ENCODE measurements around the gene IL1B. TPM values are rescaled to one million over a fixed set of nuclear protein-coding genes. Genes with fewer than 3 reads are reported as not detected.

The IL1B gene
- total RNA-seq, 3 donors from 2014 or later, result 8.0 TPM; not detected in 2

GRCh38 chr2:112881217-112881985 is 44.8 kb upstream of the IL1B start:
- no peaks in the 10 kb centered on the region for H3K4me1 ChIP-seq
- TF ChIP-seq POLR2A (IDR thresholded peaks at IDR 0.05) (no peak), POLR2AphosphoS5 (IDR thresholded peaks at IDR 0.05) (no peak)
- TF ChIP-seq, protein P1, sequence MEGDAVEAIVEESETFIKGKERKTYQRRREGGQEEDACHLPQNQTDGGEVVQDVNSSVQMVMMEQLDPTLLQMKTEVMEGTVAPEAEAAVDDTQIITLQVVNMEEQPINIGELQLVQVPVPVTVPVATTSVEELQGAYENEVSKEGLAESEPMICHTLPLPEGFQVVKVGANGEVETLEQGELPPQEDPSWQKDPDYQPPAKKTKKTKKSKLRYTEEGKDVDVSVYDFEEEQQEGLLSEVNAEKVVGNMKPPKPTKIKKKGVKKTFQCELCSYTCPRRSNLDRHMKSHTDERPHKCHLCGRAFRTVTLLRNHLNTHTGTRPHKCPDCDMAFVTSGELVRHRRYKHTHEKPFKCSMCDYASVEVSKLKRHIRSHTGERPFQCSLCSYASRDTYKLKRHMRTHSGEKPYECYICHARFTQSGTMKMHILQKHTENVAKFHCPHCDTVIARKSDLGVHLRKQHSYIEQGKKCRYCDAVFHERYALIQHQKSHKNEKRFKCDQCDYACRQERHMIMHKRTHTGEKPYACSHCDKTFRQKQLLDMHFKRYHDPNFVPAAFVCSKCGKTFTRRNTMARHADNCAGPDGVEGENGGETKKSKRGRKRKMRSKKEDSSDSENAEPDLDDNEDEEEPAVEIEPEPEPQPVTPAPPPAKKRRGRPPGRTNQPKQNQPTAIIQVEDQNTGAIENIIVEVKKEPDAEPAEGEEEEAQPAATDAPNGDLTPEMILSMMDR (IDR thresholded peaks at IDR 0.05), result no peak
- no peaks in the 10 kb centered on the region for H3K9me3 ChIP-seq
- no peak overlapping the region for H3K27ac ChIP-seq
- H3K4me3 ChIP-seq, result no peak overlapping the region
- DNase-seq (ENCODE audit: low spot score in 2 of 2), result no peak
- H3K27me3 ChIP-seq, result peaks cover 0 to 21% of the 10 kb centered on the region in 2 donors
- intact Hi-C loops (cut with DNase I; ENCODE audit: low total_unique reads), result no loop called here
- H3K36me3 ChIP-seq, result no peaks in the 10 kb centered on the region

DNA sequence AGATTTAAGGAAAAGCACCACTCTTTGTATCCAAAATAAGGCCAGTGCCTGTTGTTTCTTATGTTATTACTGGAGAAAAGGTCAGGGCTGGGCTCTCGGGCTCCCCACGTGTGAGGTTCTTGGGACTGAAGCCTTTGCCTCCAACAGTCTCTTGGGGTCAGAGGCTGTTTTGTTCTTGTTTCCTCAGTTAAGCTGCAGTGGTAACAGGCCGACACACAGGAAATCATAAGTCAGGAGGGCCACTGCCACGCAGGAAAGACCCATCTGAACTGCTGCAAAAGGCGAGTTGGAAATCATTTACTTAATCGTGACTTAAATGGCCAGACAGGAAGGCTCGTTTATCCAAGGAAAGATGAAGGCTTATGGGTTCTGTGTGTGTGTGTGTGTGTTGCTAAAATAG is 44.1 kb upstream of the IL1B start:
- Histone ChIP-seq H3K27me3 (peaks cover 0 to 26% of the 10 kb centered on the region in 2 donors), H3K27ac (no peak overlapping the region), H3K4me1 (no peaks in the 10 kb centered on the region), H3K9me3 (no peaks in the 10 kb centered on the region), H3K36me3 (no peaks in the 10 kb centered on the region), H3K4me3 (no peak overlapping the region)
- DNase-seq (ENCODE audit: low spot score in 2 of 2), result no peak
- intact Hi-C loops (cut with DNase I; ENCODE audit: low total_unique reads), result no loop called here
- TF ChIP-seq POLR2AphosphoS5 (IDR thresholded peaks at IDR 0.05) (no peak), POLR2A (IDR thresholded peaks at IDR 0.05) (no peak)
- TF ChIP-seq, protein P1 (IDR thresholded peaks at IDR 0.05), result no peak

GRCh38 chr2:112880091-112880531 is 43.5 kb upstream of the IL1B start:
- no peaks in the 10 kb centered on the region for H3K9me3 ChIP-seq
- no peak for TF ChIP-seq POLR2AphosphoS5 (IDR thresholded peaks at IDR 0.05)
- TF ChIP-seq POLR2A (IDR thresholded peaks at IDR 0.05), result no peak
- no peak overlapping the region for H3K4me3 ChIP-seq
- no peaks in the 10 kb centered on the region for H3K36me3 ChIP-seq
- intact Hi-C loops (cut with DNase I; ENCODE audit: low total_unique reads), result no loop called here
- no peak for DNase-seq (ENCODE audit: low spot score in 2 of 2)
- H3K4me1 ChIP-seq, result no peaks in the 10 kb centered on the region
- peaks cover 0 to 26% of the 10 kb centered on the region in 2 donors for H3K27me3 ChIP-seq
- no peak overlapping the region for H3K27ac ChIP-seq

- no peak overlapping the region for H3K4me3 ChIP-seq
- intact Hi-C loops (cut with DNase I; ENCODE audit: low total_unique reads), result no loop called here
These were observed 43.0 kb upstream of the IL1B start for GRCh38 chr2:112879491-112880041.

GRCh38 chr2:112877423-112877822 is 40.8 kb upstream of the IL1B start:
- Histone ChIP-seq H3K4me1 (no peaks in the 10 kb centered on the region), H3K36me3 (no peaks in the 10 kb centered on the region), H3K27ac (no peak overlapping the region), H3K27me3 (peaks cover 0 to 42% of the 10 kb centered on the region in 2 donors), H3K9me3 (no peaks in the 10 kb centered on the region), H3K4me3 (no peak overlapping the region)
- TF ChIP-seq, protein P1 (IDR thresholded peaks at IDR 0.05), result no peak
- TF ChIP-seq POLR2AphosphoS5 (IDR thresholded peaks at IDR 0.05) (no peak), POLR2A (IDR thresholded peaks at IDR 0.05) (no peak)
- no peak for DNase-seq (ENCODE audit: low spot score in 2 of 2)
- intact Hi-C loops (cut with DNase I; ENCODE audit: low total_unique reads), result no loop called here

More at GRCh38 chr2:112879491-112880041, 43.0 kb upstream of the IL1B start:
- DNase-seq (ENCODE audit: low spot score in 2 of 2), result no peak
- TF ChIP-seq POLR2AphosphoS5 (IDR thresholded peaks at IDR 0.05), result no peak
- TF ChIP-seq, protein P1 (IDR thresholded peaks at IDR 0.05), result no peak
- no peak for TF ChIP-seq POLR2A (IDR thresholded peaks at IDR 0.05)
- Histone ChIP-seq H3K27me3 (peaks cover 0 to 31% of the 10 kb centered on the region in 2 donors), H3K4me1 (no peaks in the 10 kb centered on the region), H3K27ac (no peak overlapping the region), H3K36me3 (no peaks in the 10 kb centered on the region), H3K9me3 (no peaks in the 10 kb centered on the region)

Measured in breast epithelium (tissue), 4 donors.